HG03457 (cell line): Measurements from ENCODE around the gene COL6A1.
"Not testable (repeated sequence)": the region's sequence is repeated elsewhere in the genome, so short reads cannot be mapped to it uniquely, and the experiment has no call there.

Experiments used
- ATAC-seq: cut with Tn5 transposase; IDR thresholded peaks from one replicate; pipeline ENCODE4 v1.9.1; 2021; ENCODE audit warnings: moderate number of reproducible peaks; ENCODE audit not compliant: unreplicated experiment

COL6A1 gene

GRCh38 chr21:45945066-45945867 lies 36.3 kb upstream of the COL6A1 start:
- ATAC-seq: no peak

- no peak for ATAC-seq
Observed at GRCh38 chr21:45945868-45946210, 35.7 kb upstream of the COL6A1 start.

DNA sequence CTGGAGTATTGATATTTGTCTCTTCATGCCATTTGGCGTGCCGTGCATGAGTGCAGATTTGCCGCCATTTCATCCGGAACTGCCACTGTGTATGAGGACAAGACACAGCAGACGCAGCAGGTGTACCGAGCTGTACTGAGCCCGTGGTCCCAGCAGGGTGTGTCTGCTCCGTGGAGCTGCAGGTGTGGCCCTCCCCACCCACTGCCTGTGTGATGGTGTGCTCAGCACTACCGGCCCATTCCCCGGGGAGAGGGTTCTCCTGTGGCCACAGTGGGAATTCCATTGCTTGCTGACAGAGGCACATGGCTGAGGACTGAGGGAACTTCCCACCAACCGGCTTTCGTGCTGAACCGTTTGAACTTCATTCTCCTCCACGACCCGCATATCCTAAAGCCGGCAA lies 34.3 kb upstream of the COL6A1 start:
- no peak for ATAC-seq

DNA sequence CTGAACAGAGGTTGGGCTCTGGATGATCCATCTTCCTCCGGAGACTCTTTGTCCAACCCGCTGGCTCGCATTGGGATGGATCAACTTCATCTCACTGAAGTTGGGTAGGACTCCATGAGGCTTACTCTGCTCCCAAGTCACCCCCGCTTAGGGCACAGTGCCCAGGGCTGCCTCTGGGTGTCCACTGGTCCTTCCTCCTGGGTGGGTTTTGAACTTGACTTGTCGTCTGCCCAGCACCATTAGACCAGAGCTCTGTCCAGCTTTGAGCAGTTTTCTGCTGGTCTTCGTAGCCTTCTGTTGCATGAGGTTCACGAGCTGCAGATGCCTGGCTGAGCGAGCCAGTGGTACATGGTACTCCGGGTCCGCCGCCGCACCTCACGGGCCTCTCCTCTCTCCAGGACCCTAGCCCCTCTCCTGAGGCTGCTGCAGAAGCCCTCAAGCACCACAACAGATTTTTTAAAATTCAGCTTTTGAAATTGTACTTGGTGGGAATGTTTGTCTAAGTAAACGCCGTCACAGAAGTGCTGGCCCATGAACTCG lies 33.8 kb upstream of the COL6A1 start:
- ATAC-seq: no peak

DNA sequence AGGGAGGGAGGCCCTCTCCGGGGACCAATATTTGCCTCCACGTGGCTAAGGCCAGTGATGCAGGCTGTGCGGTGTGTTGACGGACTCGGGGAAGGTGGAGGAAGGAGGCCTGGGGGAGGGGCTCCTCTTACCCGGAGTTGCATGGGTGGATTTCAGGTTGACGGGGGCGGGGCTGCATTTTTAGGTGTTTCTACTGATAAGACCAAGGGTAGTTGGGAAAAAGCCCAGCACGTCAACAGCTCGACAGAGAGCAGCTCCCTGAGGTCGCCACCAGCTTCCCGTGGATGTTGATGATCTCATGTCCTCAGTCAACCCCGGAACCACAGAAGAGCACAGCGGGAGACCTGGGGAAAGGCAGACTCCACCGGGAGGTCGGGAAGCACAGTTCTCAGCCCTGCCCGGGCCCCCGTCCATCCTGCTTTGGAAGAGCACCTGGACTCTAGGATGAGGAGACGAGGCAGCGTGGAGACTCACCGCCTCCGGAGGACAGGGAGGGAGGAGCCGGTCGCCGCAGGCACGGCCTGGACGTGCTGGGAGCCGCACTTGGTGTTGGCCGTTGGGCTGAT lies 32.9 kb upstream of the COL6A1 start:
- ATAC-seq: no peak

- no peak for ATAC-seq
Observed at GRCh38 chr21:45949928-45950739, 31.4 kb upstream of the COL6A1 start.

DNA sequence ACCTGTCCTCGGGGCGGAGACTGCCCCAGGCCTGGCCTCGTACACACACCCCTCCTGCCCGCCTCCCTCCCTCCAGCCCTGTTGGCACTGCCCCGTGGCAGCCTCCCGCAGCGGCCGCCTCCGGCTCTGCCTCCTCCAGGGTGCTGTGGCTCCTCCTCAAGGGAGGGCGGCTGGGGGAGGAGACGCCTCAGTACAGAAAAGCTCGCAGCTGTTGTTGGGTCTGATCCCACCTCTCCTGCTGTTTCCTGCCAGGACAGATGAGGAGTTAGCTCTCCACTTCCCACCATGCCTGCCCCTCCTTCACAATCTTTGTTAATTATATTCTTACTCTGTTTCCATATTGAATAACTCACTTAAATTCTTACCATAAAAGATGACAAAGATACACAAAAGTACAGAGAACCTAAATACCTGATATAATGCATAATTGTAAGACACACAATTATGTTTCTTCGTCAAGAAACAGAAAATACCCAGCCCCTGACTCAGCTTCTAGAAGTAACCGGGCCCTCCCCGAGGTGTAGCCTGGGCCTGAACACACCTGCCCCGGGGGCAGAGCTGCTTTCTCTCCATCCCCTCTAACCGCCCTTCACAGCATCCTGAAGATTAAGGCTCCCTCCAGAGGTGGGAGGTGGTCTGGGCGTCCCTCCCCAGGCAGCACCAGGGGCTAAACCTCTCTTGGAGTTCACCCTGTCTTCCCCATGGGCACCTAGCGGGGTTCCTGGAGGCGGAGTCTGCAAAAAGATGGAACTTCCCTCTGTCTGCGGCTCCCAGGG lies 30.6 kb upstream of the COL6A1 start:
- ATAC-seq: no peak

DNA sequence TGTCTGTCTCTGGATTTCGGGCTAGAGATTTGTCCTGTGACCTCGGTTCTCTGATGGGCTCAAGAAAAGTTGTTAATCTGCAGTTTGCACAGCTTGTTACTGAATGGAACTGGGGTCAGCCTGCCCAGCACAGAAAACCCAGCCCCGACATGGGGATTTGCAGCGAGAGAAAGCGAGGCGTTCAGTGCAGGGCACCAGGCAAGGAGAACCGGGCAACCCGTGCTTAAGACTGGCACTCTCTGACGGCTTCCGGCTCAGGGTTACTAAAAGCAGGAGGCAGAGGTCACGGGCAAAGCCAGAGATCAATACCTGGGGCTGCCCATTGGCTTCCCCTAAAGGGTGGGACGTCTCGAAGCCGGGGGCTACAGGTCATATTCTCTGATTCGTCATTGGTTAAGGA lies 29.9 kb upstream of the COL6A1 start:
- ATAC-seq: no peak

GRCh38 chr21:45952527-45952926 lies 29.0 kb upstream of the COL6A1 start:
- ATAC-seq: not testable (repeated sequence)

DNA sequence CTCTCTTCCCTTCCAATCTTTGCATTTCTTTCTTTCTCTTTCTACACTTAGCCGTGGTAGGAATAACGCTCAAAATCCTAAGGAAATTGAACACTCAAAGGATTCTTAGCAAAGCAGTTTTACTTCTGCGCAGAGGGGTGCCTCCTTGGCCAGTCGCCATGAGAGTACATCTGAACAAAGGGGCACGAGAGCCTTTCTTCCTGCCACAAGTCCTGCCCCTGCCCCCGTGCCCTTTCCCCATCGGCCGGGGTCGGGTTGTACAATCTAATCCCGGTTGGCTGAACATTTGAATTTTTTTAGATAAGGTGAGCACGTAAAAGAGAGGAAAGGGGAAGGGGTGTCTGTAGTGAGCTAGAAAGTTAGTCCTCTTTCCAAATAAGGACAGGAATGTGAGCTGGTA lies 28.6 kb upstream of the COL6A1 start:
- no peak for ATAC-seq

DNA sequence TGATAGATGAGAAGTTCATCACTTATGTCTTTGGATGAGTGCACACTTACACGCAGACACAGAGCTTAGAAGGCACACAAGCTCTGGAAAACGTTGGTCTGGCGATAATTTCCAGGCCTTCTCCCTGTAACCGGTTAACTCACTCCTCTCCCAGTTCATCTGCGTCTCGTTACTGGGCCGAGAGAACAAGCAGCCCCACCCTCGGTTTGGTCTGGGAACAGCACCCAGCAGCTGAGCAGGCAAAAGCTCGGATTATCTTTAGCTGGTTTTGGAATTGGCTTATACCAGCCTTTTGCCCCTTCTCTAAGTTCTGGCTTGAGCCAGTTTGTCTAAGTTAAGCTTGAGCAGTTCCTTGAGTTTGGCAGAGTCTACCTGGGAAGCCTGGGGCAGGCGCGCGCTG lies 27.3 kb upstream of the COL6A1 start:
- no peak for ATAC-seq

GRCh38 chr21:45954921-45955320 lies 26.6 kb upstream of the COL6A1 start:
- ATAC-seq: no peak

GRCh38 chr21:45957551-45957950 lies 24.0 kb upstream of the COL6A1 start:
- ATAC-seq: no peak

- no peak for ATAC-seq
Observed at GRCh38 chr21:45957981-45958600, 23.5 kb upstream of the COL6A1 start.

DNA sequence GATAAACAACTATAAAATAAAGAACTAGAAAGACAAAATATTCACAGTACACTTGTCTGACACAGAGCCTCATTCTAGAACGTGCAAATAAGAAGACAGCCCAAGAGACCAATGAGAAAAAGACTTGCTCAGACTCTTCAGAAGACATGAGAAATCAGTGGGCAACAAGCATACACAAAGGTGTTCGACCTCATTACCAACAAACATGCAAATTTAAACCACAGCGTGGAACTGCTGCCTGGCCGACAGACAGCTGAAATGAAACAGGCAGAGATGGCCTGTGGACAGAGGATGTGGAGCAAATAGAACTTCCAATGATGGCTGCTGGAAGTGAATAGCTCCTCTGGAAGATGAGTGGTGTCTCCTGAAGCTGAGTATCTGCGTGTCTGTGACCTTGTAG lies 22.4 kb upstream of the COL6A1 start:
- no peak for ATAC-seq

DNA sequence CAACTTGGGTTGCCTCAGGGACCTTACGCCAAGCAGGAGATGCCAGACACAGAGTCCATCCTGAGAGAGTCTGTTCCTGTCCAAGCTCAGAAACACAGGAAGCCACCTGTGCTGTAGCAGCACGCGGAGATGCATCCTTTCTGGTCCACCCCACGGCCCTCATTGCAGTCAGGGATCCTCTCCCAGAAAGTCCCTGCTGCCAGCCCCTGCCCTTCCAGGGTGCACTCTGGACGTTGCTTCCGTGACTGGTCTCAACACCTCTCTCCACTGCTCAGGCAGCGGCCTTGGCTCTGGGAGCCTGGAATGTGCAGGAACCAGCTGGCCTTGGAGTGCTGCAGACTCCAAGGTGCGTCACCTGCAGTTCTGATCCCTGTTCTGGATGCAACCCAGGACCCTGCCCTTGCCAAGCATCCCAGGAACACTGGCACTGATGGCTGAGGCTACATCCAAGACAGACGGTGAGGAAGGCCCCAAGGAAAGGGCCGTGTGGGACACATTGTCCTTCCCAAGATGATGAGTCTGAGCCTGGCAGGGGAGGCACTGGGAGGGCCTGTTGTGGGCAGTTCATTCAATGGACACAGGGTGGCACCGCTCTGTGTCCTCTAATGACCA lies 21.7 kb upstream of the COL6A1 start:
- ATAC-seq: no peak

DNA sequence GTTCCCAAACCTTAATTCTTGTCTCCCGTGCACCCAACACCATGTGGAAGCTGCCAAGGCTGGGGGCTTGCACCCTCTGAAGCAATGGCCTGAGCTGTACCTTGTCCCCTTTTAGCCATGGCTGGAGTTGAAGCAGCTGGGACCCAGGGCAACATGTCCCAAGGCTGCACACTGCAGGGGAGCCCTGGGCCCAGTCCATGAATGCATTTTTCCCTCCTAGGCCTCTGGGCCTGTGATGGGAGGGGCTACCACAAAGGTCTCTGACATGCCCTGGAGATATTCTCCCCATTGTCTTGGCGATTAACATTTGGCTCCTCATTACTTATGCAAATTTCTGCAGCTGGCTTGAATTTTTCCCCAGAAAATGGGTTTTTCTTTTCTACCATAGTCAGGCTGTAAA lies 20.2 kb upstream of the COL6A1 start:
- ATAC-seq: not testable (repeated sequence)

DNA sequence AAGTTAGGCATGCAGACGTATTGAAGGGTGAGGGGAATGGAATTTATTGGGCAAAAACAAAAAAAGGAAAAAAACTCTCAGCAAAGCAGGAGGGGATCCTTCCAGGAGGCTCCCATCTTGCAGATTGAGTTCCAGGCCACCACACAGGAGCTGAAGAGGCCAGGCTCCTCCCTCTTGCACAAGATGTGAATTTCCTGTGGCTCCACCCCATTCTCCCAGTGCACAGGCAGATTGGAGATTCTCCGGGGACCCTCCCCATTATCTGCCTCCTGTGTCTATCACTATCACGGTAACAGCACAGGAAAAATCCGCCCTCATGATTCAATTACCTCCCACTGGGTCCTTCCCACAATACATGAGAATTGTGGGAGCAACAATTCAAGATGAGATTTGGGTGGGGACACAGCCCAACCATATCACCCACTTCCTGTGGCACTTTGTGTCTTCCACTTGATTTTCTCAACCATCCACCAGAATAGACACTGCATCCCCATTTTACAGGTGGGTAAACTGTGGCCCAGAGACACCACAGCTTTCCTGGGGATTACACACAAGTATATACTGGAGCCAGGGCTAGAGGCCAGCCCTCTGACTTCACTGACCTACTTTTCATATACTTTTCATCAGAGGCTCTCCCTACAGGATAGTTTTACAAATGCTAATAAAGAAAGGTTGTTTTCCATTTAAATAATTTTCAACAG lies 18.9 kb upstream of the COL6A1 start:
- no peak for ATAC-seq

GRCh38 chr21:45963232-45963570 lies 18.4 kb upstream of the COL6A1 start:
- no peak for ATAC-seq

GRCh38 chr21:45964649-45965048 lies 16.9 kb upstream of the COL6A1 start:
- ATAC-seq: no peak
